Karpas-422 (cell line): Measurements from ENCODE around the gene EIF4E2. TPM values are rescaled to one million over a fixed set of nuclear protein-coding genes. Genes with fewer than 3 reads are reported as not detected.

ENCODE experiments used
- DNase-seq: peaks from one replicate; pipeline ENCODE4 v3.0.0-alpha.2; 2015
- H2AFZ ChIP-seq: fragments of 200-600 bp; sonication (generic); 2 replicates; pipeline ENCODE4 v1.6.1; 2014; ENCODE audit warnings: antibody characterized with exemption, low read length, mixed read lengths
- H3K27ac ChIP-seq: fragments of 200-600 bp; sonication (generic); 2 replicates; pipeline ENCODE4 v1.5.1; 2014; ENCODE audit warnings: mild to moderate bottlenecking, low read length, moderate library complexity
- H3K27me3 ChIP-seq: fragments of 200-600 bp; sonication (generic); 2 replicates; pipeline ENCODE4 v1.6.1; 2014; ENCODE audit warnings: low read length, mixed read lengths
- H3K36me3 ChIP-seq: fragments of 200-600 bp; sonication (generic); 2 replicates; pipeline ENCODE4 v1.6.1; 2014; ENCODE audit warnings: low read length, mixed read lengths; ENCODE audit not compliant: insufficient read depth
- H3K4me1 ChIP-seq: fragments of 200-600 bp; sonication (generic); 2 replicates; pipeline ENCODE4 v1.6.1; 2014; ENCODE audit warnings: mild to moderate bottlenecking, low read length, mixed read lengths
- H3K4me2 ChIP-seq: fragments of 200-600 bp; sonication (generic); 2 replicates; pipeline ENCODE4 v1.6.1; 2014; ENCODE audit warnings: low read length, low read depth, mild to moderate bottlenecking; ENCODE audit not compliant: poor library complexity, severe bottlenecking
- H3K4me3 ChIP-seq: fragments of 200-600 bp; sonication (generic); 2 replicates; pipeline ENCODE4 v1.5.1; 2014; ENCODE audit warnings: mild to moderate bottlenecking, antibody characterized with exemption, low read length, mixed read lengths
- H3K79me2 ChIP-seq: fragments of 200-600 bp; sonication (generic); 2 replicates; pipeline ENCODE4 v1.6.1; 2014; ENCODE audit warnings: mild to moderate bottlenecking, low read length, mixed read lengths
- H3K9ac ChIP-seq: fragments of 200-600 bp; sonication (generic); 2 replicates; pipeline ENCODE4 v1.6.0; 2014; ENCODE audit warnings: low read length
- H3K9me2 ChIP-seq: fragments of 200-600 bp; sonication (generic), shearing (Covaris generic); replicated peaks from 2 replicates; pipeline ENCODE4 v1.6.0; 2014; ENCODE audit warnings: mild to moderate bottlenecking, low read length, moderate library complexity; ENCODE audit not compliant: insufficient read depth
- H3K9me3 ChIP-seq: fragments of 300-700, 200-600 bp; sonication (generic); 2 replicates; pipeline ENCODE4 v1.6.1; 2014; ENCODE audit warnings: low read length, mixed read lengths
- H4K20me1 ChIP-seq: fragments of 200-600 bp; sonication (generic); 2 replicates; pipeline ENCODE4 v1.6.1; 2014; ENCODE audit warnings: mild to moderate bottlenecking, antibody characterized with exemption, low read length, low read depth; ENCODE audit not compliant: insufficient read depth
- total RNA-seq: library from RNA; depleted of rRNA; stranded (reverse); fragments of >200 nt; shearing (Covaris generic); gene quantifications from 2 replicates; pipeline ENCODE4 v1.2.3, GENCODE V29; 2014; ENCODE audit warnings: low replicate concordance

Gene EIF4E2
- total RNA-seq, 1 experiment from 2014 or later, result 53.0 TPM

DNA sequence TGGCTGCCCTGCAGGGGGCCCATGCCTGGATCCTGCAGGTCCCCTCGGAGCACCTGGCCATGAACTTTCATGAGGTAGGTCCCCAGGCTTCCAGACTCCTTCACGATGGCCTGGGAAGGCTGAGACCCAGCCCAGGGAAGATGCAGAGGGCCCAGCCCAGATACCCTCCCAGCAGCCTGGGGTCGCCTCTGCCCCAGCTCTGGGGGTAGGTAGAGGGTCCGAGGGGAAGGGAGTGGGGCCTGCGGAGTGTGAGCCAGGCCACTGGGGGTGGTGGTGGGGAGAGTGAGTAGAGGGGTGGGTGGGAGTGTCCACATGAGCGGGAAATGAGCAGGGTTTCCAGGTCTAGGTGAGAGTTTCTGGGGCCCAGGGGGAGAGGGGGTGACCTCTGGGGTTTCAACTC, 25.7 kb upstream of the EIF4E2 start:
- Histone ChIP-seq H4K20me1 (no peaks in the 10 kb centered on the region), H2AFZ (no peak overlapping the region), H3K9me3 (no peaks in the 10 kb centered on the region), H3K27me3 (no peaks in the 10 kb centered on the region), H3K79me2 (no peaks in the 10 kb centered on the region), H3K4me2 (no peak overlapping the region), H3K4me1 (peaks cover 5% of the 10 kb centered on the region), H3K9me2 (no peaks in the 10 kb centered on the region), H3K27ac (no peak overlapping the region), H3K4me3 (no peak overlapping the region), H3K36me3 (no peaks in the 10 kb centered on the region), H3K9ac (no peak overlapping the region)
- no peak for DNase-seq

DNA sequence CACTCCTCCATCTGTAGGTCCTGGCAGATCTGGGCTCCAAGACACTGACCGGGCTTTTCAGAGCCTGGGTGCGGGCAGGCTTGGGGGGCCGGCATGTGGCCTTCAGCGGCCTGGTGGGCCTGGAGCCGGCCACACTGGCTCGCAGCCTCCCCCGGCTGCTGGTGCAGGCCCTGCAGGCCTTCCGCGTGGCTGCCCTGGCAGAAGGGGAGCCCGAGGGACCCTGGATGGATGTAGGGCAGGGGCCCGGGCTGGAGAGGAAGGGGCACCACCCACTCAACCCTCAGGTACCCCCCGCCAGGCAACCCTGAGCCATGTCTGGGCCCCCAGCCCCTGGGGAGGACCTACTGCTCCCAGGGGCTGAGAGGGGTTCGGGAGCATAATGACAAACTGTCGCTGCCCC, 25.3 kb upstream of the EIF4E2 start:
- Histone ChIP-seq H3K4me2 (no peak overlapping the region), H3K79me2 (no peaks in the 10 kb centered on the region)

DNA sequence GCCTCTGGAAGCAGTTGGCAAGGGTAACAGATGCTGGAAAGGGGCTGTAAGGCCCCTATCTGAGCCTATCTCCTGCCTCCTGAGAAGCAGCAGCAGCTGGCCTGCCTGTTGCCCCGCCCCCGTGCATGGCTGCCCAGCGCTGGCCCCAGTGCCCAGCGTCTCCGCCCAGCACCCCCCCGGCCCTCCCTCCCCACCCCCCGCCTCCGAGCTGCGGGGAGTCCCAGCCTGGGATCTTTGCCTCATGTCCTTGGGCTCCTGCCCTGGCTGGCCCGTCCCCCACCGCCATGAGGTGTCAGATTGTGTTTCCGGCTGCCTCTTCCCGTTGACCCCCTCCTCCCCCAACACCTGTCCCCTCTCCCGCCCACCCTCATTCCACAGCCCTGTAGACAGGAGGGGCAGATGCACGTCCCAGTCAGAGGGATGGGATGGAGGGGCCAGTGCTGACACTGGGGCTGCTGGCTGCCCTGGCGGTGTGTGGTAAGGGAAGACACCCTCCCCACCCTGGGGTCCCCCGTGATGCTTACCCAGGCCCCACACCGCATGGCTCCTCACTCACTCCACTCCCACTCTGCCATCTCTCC, 24.6 kb upstream of the EIF4E2 start, which contains the start of gene CHRND:
Gene CHRND (plus strand): TSS at position 370 of the 581 bp plus-strand sequence. CDS start 56 bp downstream, at position 426.
- no peak within 1 kb of the TSS for H3K4me2 ChIP-seq
- no peaks in the 10 kb centered on the region for H3K9me2 ChIP-seq
- DNase-seq, result no peak
- peaks cover 5% of the 10 kb centered on the region for H3K4me1 ChIP-seq
- no peak within 1 kb of the TSS for H3K4me3 ChIP-seq
- no peak within 1 kb of the TSS for H3K9ac ChIP-seq
- no peak within 1 kb of the TSS for H3K27ac ChIP-seq
- H3K9me3 ChIP-seq, result no peaks in the 10 kb centered on the region
- H3K79me2 ChIP-seq, result no peaks in the 10 kb centered on the region
- H4K20me1 ChIP-seq, result no peaks in the 10 kb centered on the region; the same call in 1 of the 2 replicates
- H3K27me3 ChIP-seq, result no peaks in the 10 kb centered on the region
- H3K36me3 ChIP-seq, result no peaks in the 10 kb centered on the region
- no peak within 1 kb of the TSS for H2AFZ ChIP-seq

More for the DNA sequence above, 25.3 kb upstream of the EIF4E2 start:
- no peak overlapping the region for H3K27ac ChIP-seq
- H4K20me1 ChIP-seq, result no peaks in the 10 kb centered on the region
- no peaks in the 10 kb centered on the region for H3K9me3 ChIP-seq
- H3K9ac ChIP-seq, result no peak overlapping the region
- no peaks in the 10 kb centered on the region for H3K36me3 ChIP-seq
- DNase-seq, result no peak
- H2AFZ ChIP-seq, result no peak overlapping the region
- H3K4me3 ChIP-seq, result no peak overlapping the region
- no peaks in the 10 kb centered on the region for H3K9me2 ChIP-seq
- H3K4me1 ChIP-seq, result peaks cover 5% of the 10 kb centered on the region
- no peaks in the 10 kb centered on the region for H3K27me3 ChIP-seq

DNA sequence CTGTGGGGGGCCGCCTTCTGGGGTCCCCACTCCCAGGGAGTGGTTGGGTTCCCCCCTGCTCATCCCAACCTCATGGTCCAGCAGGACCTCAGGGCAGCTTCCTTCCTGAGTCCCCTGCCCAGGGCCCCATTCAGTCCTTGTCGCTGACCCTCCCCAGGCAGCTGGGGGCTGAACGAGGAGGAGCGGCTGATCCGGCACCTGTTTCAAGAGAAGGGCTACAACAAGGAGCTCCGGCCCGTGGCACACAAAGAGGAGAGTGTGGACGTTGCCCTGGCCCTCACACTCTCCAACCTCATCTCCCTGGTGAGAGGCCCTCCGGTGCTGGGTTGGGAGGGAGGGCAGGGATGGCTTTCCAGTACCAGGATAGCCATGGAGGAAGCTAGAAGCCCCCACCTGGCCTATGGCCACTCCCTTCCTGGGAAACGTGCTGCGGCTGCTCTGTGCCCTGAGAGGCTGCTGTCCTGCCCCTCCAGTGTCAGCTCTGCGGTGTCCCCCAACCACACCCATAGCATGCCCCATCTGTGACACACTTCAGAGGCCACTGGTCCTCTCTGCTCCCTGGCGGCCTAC, 24.0 kb upstream of the EIF4E2 start:
- Histone ChIP-seq H3K9me2 (no peaks in the 10 kb centered on the region), H3K4me2 (no peak overlapping the region), H3K27me3 (no peaks in the 10 kb centered on the region), H4K20me1 (no peaks in the 10 kb centered on the region; the same call in 1 of the 2 replicates), H3K9ac (no peak overlapping the region), H3K79me2 (no peaks in the 10 kb centered on the region), H3K4me1 (peaks cover 5% of the 10 kb centered on the region), H3K36me3 (no peaks in the 10 kb centered on the region), H2AFZ (no peak overlapping the region), H3K27ac (no peak overlapping the region), H3K4me3 (no peak overlapping the region), H3K9me3 (no peaks in the 10 kb centered on the region)
- DNase-seq, result no peak

DNA sequence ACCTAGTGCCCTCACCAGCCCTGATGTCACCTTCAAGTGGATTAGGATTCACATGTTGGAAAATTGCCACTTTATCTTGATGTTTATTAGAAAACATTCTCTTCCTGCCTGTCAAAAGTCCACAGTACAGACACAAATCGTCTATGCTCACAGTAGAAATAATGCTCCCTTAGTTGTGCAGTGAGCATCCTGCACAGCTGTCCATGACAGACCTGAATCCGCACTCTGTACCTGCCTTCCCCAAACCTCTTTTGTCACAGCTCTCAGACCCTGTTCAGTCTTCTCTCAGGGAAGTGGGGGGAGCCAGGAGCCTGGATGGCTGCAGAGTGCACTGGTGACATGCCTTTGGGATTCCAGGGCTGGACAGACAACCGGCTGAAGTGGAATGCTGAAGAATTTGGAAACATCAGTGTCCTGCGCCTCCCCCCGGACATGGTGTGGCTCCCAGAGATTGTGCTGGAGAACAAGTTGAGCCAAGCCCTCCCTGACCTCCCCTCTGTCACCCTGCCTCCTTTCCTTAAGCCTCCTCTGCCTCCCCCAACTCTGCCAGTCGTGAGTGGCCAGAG, 22.5 kb upstream of the EIF4E2 start:
- H3K4me2 ChIP-seq, result no peak overlapping the region
- H3K4me3 ChIP-seq, result no peak overlapping the region
- no peaks in the 10 kb centered on the region; the same call in 1 of the 2 replicates for H4K20me1 ChIP-seq
- H3K4me1 ChIP-seq, result peaks cover 17% of the 10 kb centered on the region
- no peaks in the 10 kb centered on the region for H3K79me2 ChIP-seq
- H3K9me3 ChIP-seq, result no peaks in the 10 kb centered on the region
- H2AFZ ChIP-seq, result no peak overlapping the region
- no peaks in the 10 kb centered on the region for H3K36me3 ChIP-seq
- H3K27me3 ChIP-seq, result no peaks in the 10 kb centered on the region
- H3K9me2 ChIP-seq, result no peaks in the 10 kb centered on the region
- H3K27ac ChIP-seq, result no peak overlapping the region
- DNase-seq, result no peak
- no peak overlapping the region for H3K9ac ChIP-seq

DNA sequence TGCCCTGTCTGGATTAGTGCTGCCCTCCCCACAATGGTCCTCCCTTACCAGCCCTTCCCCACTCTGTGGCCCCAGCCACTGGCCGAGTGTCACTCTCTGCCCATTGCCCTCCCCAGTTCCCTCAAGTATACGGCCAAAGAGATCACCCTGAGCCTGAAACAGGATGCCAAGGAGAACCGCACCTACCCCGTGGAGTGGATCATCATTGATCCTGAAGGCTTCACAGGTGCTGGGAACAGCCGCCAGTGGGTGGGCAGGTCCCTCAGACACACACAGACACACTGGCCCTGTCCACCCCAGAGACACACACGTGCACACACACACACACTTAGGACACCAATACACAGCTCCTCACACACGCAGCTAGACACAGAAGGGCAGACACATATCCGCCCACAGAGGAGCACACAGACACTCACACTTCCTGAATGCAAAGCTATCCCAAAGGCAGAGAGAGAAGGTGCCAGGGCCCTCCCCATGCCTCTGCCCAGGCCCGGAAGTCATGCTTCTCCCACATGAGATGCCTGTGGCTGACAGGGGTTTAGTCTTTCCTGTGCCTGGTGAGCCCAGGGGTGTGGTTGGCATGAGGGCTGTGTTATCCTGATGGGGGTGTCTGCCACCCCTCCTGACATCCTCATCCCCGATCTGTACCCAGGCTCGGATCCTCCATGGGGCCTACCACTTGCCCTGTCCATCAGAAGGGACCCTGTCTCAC, 21.6 kb upstream of the EIF4E2 start:
- Histone ChIP-seq H3K36me3 (no peaks in the 10 kb centered on the region), H3K9me2 (no peaks in the 10 kb centered on the region), H4K20me1 (peaks cover 2% of the 10 kb centered on the region; the same call in 1 of the 2 replicates), H3K4me3 (no peak overlapping the region), H3K79me2 (no peaks in the 10 kb centered on the region), H3K4me1 (peaks cover 18% of the 10 kb centered on the region), H3K9ac (no peak overlapping the region), H3K27me3 (0 out of 2 replicates have a peak, but pooled peaks cover under 1% of the 10 kb centered on the region), H3K4me2 (no peak overlapping the region), H2AFZ (no peak overlapping the region), H3K9me3 (no peaks in the 10 kb centered on the region), H3K27ac (no peak overlapping the region)
- DNase-seq, result no peak

DNA sequence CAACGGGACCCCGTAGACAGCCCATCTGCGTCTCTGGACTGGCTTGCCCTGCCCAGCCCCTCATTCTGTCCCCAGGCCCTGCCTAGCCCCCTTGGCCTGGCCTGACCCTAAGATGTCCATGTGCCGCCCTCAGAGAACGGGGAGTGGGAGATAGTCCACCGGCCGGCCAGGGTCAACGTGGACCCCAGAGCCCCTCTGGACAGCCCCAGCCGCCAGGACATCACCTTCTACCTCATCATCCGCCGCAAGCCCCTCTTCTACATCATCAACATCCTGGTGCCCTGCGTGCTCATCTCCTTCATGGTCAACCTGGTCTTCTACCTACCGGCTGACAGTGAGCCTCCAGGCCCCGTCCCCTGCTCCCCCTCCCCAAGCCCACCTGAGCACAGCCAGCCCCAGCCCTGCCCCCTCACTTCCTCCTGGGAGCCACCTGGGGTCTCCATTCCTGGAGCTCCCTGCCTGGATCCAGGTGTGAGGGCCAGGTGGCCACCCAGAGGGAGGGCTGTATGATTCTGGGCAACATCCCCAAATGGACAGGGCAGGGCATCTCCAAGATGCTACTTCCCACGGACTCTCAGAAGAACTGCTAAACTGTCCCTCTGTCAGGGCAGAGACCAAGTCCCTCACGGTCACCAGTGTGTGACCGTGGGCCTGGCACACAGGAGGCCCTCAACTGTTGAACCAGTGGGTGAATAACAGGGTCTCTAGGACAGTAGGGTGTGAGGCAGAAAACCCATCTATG, 20.5 kb upstream of the EIF4E2 start:
- H3K4me2 ChIP-seq, result no peak overlapping the region
- peaks cover 9% of the 10 kb centered on the region; the same call in 1 of the 2 replicates for H4K20me1 ChIP-seq
- no peak for DNase-seq
- H2AFZ ChIP-seq, result no peak overlapping the region
- H3K4me3 ChIP-seq, result no peak overlapping the region
- no peaks in the 10 kb centered on the region for H3K9me2 ChIP-seq
- H3K9me3 ChIP-seq, result no peaks in the 10 kb centered on the region
- no peak overlapping the region for H3K9ac ChIP-seq
- no peaks in the 10 kb centered on the region for H3K79me2 ChIP-seq
- no peak overlapping the region for H3K27ac ChIP-seq
- peaks cover 16% of the 10 kb centered on the region for H3K4me1 ChIP-seq
- no peaks in the 10 kb centered on the region for H3K36me3 ChIP-seq
- 0 out of 2 replicates have a peak, but pooled peaks cover 3% of the 10 kb centered on the region for H3K27me3 ChIP-seq
